AG04450 (cell line): Measurements from ENCODE around the gene APH1B. TPM values are rescaled to one million over a fixed set of nuclear protein-coding genes. Genes with fewer than 3 reads are reported as not detected.

Experiments used
- CTCF ChIA-PET: fragments of 300-600, 350-600 bp; formaldehyde crosslinking; extraction: SDS; loops from one replicate; lab custom pipeline; 2022; ENCODE audit warnings: antibody characterized with exemption, inconsistent platforms; lab: Charles Lee
- POLR2A ChIA-PET: fragments of 350-600 bp; formaldehyde crosslinking; extraction: SDS; loops from one replicate; lab custom pipeline; 2021; ENCODE audit warnings: antibody characterized with exemption, inconsistent platforms; lab: Yijun Ruan, JAX
- DNase-seq: peaks from one replicate; pipeline ENCODE4 v3.0.0-alpha.2; 2011; ENCODE audit warnings: low read depth, low spot score
- H3K27ac ChIP-seq: one replicate; pipeline ENCODE4 v1.5.1; 2012; ENCODE audit warnings: low read depth, low read length, control low read depth
- H3K27me3 ChIP-seq: one replicate; pipeline ENCODE4 v1.6.0; 2012; ENCODE audit warnings: low read length; ENCODE audit not compliant: control insufficient read depth, insufficient read depth
- H3K4me3 ChIP-seq: 2 replicates; pipeline ENCODE4 v1.5.1; 2011; ENCODE audit warnings: mild to moderate bottlenecking, low read depth, low read length, control low read depth
- H3K9me3 ChIP-seq: 2 replicates; pipeline ENCODE4 v1.5.1; 2012; ENCODE audit warnings: low read length; ENCODE audit not compliant: control insufficient read depth, insufficient read depth
- polyA plus RNA-seq: library from polyadenylated mRNA; depleted of rRNA; stranded (reverse); fragments of >200 nt; gene quantifications from 2 replicates; pipeline ENCODE4 v1.2.3, GENCODE V29; 2011
- TF ChIP-seq, protein P1 (sequence below): IDR thresholded peaks from 2 replicates; pipeline ENCODE4 v1.5.1; 2011; ENCODE audit warnings: low read depth, low read length, control low read depth, inconsistent platforms

APH1B gene
- polyA plus RNA-seq, 1 experiment: 17.9 TPM

DNA sequence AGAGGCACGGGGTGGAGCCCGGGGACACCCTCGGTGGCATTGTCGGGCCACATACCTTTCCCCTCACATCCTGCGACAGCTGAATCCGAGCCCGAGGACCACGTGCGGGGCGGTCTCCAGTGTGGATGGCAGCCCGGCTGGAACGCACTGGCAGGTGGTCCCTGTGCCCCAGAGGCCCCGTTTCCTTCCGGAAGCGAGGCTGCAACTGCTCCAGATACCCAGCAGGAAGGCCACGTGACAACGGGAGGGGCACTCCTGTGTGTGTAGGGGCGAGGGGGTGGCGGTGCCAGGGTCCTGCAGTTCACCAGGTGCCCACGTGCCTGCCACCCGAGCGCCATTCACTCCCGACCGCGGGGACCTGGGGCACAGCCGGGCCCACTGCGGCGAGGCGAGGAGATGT, 44.1 kb downstream of the APH1B start:
- CTCF ChIA-PET: no interaction called here

DNA sequence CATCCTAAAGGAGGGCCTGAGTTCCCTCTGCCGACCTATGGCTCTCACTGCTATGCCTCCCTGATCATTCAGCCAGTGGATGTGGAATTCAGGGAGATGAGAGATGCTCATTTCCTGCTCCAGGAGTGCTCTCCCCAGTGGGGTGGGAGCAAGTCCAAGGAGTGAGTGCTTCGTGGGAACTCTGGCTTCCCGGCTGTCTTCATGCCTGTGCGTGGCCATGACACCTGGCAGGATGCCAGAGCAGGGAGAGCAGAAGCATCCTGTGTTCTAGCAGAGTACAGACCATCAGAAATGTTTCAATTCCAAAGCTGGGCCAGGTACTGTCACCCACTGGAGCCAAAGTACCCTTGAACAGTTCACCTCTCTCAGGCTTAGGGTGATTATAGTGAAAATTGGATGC, 45.1 kb downstream of the APH1B start:
- ChIA-PET POLR2A (no interaction called here), CTCF (interaction anchor here (0.7 kb wide), 1 partner anchor 20 kb away, joined by 3 read pairs; no protein-coding TSS in a partner anchor)
- TF ChIP-seq, protein P1, sequence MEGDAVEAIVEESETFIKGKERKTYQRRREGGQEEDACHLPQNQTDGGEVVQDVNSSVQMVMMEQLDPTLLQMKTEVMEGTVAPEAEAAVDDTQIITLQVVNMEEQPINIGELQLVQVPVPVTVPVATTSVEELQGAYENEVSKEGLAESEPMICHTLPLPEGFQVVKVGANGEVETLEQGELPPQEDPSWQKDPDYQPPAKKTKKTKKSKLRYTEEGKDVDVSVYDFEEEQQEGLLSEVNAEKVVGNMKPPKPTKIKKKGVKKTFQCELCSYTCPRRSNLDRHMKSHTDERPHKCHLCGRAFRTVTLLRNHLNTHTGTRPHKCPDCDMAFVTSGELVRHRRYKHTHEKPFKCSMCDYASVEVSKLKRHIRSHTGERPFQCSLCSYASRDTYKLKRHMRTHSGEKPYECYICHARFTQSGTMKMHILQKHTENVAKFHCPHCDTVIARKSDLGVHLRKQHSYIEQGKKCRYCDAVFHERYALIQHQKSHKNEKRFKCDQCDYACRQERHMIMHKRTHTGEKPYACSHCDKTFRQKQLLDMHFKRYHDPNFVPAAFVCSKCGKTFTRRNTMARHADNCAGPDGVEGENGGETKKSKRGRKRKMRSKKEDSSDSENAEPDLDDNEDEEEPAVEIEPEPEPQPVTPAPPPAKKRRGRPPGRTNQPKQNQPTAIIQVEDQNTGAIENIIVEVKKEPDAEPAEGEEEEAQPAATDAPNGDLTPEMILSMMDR: no peak
- Histone ChIP-seq H3K9me3 (peaks cover 4% of the 10 kb centered on the region; the same call in 1 of the 2 replicates), H3K27me3 (no peaks in the 10 kb centered on the region), H3K27ac (no peak overlapping the region), H3K4me3 (no peak overlapping the region)
- DNase-seq: no peak

More for the DNA sequence above, 44.1 kb downstream of the APH1B start:
- H3K4me3 ChIP-seq: no peak overlapping the region
- TF ChIP-seq, protein P1: no peak
- POLR2A ChIA-PET: no interaction called here
- H3K27me3 ChIP-seq: no peaks in the 10 kb centered on the region
- H3K27ac ChIP-seq: no peak overlapping the region
- peaks cover 4% of the 10 kb centered on the region; the same call in 1 of the 2 replicates for H3K9me3 ChIP-seq
- no peak for DNase-seq

DNA sequence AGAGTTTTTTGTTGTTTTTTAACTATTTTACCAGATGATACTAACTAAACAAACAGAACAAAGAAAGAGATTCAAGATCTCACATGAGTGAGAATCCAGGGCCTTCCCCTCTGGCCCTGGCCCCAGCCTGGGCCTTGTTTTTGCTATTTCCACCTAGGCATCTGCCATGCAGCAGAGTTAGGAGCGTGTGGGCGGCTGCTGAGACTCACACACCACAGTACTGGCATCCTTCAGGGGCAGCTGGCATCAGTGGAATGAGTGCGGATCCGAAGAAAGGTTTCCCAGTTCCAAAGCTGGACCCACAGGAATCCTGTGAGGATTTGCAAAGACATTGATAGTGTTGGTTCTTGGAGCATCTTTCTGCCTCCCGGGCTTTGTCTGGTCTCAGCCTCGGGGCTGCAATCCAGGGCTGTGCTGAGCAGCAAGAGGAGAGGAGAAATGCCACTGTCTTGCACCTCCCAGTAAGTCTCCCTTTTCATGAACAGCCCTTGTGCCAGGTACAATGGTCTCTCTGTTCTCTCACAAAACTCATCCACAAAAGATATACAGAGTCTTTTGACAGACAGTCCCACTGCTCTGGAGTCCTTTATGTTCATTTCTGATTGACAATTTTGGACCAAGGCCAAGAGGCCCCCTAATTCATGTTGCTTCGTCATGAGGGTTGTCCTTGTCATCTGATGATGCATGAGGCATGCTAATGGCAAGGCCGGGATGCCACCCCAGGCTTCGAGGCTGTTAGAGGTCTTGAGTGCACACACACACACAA, 46.6 kb downstream of the APH1B start:
- H3K27ac ChIP-seq: no peak overlapping the region
- no peak for DNase-seq

DNA sequence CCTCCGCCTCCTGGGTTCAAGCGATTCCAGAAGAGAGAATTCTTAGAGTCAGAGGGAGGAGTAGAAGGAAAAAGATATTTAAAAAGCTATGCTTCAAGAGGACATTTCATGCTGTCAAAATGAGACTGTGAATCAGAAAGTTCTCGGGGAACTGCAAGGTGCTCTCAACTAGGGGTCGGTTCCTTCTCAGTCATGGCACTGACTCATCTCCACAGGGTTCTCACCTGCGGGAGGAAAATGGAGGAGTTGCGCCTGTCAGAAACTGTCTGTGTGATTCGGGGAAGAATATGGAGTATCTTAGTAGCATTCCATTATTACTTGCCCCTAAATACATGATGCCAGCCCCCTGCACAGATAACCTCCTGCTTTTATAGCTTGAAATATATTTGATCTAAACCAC, 47.4 kb downstream of the APH1B start:
- DNase-seq: no peak
- ChIA-PET CTCF (no interaction called here), POLR2A (interaction anchor here (0.8 kb wide), 1 partner anchor 8 kb away, joined by 5 read pairs; no protein-coding TSS in a partner anchor)
- no peak overlapping the region for H3K4me3 ChIP-seq
- H3K9me3 ChIP-seq: peaks cover 4% of the 10 kb centered on the region; the same call in 1 of the 2 replicates
- H3K27me3 ChIP-seq: no peaks in the 10 kb centered on the region
- TF ChIP-seq, protein P1: no peak
- no peak overlapping the region for H3K27ac ChIP-seq

More for the DNA sequence above, 46.6 kb downstream of the APH1B start:
- POLR2A ChIA-PET: no interaction called here
- TF ChIP-seq, protein P1: no peak
- no peak overlapping the region for H3K4me3 ChIP-seq
- CTCF ChIA-PET: no interaction called here
- no peaks in the 10 kb centered on the region for H3K27me3 ChIP-seq
- peaks cover 4% of the 10 kb centered on the region; the same call in 1 of the 2 replicates for H3K9me3 ChIP-seq
